Measurements from ENCODE around the gene PITX1.

PITX1 gene

GRCh38 chr5:135027697-135028615 is 6.1 kb downstream of the PITX1 start:
- DNase-seq = no peak

DNA sequence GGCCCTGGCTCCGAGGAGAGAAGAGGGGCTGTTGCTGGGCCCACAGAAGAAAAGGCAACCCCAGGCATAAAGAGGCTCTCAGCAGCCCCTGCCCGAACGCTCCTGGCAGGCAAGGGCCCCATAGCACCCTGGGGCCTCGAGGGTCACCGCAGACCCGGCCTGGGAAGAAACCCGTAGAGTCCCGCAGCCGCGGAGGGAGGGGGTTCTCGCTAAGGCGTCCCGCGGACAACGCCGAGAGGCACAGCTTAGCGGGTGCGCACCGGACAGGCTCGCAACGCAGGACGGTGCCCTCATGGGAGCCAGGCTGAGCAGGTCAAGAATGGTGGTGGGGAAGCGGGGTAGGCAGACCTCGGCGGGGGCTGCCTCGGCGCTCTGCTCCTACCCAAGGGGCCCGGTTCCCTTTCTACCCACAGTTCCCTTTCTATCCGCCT is 6.7 kb downstream of the PITX1 start:
- DNase-seq = no peak

DNA sequence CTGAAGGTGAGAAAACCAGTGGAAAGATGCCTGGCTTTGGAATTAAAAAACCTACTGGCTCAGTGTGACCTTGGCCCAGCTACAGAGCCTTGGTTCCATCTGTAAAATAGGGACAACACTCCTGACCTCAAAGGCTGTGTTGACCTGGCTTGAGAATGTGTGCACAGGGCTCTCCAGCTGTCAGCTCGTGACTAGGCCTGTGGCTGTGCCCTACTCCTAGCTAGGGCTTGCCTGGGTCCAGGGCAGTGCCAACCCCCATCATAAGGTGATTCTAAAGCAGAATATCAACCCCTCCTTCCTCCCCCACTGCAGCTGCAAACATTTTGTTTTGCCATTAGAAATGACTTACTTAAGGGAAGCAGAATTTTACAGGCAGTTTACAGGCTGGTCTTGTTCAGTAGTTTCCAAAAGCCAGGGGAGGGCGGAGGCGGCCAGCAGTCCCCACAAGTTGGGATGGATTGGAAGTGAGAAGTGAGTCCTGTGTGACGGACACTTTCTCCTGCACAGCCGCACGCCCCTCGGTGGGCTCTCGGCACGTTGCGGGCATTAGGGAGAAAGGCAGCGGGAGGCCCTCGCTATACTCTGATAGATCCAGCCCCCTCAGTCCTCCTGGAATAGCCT is 7.3 kb downstream of the PITX1 start:
- no peak for DNase-seq

DNA sequence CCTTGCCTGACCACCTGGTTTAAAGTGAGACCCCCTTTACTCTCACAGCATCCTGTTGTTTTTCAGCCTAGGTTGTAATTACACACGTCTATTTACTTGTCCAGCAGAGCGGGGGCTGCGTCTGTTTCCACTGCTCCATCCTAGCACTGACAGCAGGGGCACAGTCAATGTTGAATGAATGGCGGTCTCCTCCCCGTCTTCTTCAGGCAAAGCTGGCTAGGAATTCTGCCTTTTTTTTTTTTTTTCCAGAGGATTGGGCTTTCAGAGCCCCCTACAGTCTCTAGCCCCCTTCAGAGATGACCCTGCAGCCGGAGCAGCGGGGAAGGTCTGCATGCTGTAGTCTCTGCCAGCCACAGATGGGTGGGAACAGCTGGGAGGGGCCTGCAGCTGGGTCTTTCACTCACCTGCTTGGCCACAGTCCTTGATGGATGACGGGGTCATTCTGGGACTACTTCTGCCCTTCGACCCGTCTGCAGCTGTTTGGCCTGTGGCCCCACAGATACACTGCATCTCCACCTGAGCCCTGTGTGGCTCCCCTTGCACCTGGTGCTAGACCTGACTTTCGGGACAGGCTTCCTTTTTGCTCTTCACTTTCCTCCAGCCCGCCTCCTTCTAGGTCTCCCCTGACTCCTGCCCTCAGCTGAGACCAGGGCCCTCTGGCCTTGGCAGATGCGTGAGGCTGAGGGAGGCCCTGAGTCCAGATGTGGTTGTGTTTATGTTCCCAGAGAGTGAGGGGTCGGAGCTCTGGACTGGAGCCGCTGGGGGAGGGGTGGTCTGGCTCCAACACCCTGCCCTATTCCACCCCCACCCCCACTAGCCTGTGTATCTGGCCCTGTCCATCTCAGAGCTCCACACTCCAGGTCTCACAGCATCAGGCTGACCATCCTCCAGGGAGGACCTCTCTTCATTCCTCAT is 8.0 kb downstream of the PITX1 start:
- DNase-seq = no peak

- no peak for DNase-seq
These were observed 8.9 kb downstream of the PITX1 start for GRCh38 chr5:135024956-135025729.

- DNase-seq = no peak
These were observed 13.7 kb downstream of the PITX1 start for GRCh38 chr5:135020111-135020895.

DNA sequence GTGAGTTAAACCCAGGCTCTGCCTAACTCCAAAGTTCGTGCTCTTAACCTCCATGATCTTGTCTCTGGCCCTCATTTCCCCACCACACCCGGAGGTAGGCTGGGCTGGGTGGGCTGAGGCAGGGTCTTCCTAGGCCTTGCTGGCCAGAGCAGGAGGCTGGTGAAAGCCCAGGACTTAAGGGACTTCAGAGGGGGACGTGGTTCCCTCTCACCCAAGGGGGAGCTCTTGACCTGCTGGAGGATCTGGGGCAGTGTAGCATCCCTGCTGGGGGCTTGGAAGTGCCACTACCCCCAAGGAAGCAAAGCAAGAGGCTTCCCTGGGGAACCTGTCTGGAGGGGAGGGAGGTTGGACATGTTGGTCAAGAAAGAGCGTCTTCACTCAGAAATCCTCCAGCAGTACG is 14.7 kb downstream of the PITX1 start:
- DNase-seq = no peak

DNA sequence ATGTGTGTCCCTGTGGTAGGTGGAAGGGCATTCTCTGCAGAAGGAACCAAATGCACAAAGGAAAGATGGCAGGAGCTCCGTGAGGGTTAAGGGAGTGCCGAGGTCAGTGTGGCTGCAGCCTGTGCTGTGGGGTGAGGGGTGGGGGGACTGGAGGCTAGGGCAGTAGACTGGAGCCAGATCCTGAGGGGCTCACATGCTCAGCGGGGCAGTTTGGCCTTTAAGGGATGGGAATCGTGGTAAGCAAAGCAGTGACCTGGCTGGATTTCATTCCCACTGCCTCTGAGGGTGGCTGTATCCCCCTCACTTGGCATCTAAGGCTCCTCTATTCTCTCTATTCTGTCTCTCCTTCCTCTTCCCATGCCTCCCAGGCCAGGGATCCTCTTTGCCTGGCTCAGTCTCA is 15.6 kb downstream of the PITX1 start:
- no peak for DNase-seq

GRCh38 chr5:135016861-135017290 is 17.2 kb downstream of the PITX1 start:
- no peak for DNase-seq

DNA sequence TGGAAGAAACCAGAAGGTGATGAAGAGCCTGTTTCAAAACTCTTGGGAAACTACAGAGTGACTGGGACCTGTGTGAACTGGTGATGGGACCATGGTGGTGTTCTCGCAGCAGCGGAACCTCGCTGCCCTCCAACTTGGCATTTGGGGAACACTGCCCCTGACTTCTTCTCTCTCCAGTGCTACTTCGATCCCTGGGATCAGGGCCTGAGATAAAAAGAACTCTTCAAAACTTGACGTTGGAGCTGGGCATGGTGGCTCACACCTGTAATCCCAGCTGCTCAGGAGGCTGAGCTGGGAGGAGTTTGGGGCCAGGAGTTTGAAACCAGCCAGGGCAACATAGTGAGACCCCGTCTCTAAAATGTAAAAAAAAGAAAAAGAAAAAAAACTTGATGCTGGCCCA is 18.1 kb downstream of the PITX1 start:
- DNase-seq = no peak

- DNase-seq = no peak
These were observed 20.0 kb downstream of the PITX1 start for GRCh38 chr5:135013947-135014570.

DNA sequence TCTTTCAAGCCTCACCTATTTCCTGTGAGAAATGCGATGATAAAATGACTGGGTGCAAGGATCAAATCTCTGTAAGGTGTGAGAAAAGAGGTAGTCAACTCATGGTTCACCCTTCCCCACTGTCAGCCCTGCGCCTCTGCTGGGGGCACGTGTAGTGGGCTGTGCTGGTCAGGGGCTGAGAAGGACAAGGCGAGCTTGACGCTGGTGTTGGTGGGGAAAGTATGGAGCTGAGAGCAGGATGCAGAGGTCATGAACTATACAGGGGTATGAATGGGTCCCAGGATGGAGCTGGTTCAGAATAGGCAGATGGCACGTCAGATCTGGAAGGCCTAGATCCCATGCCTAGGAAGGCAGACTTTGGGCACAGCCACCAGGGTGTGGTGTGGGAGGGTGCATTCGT is 20.6 kb downstream of the PITX1 start:
- DNase-seq = no peak

DNA sequence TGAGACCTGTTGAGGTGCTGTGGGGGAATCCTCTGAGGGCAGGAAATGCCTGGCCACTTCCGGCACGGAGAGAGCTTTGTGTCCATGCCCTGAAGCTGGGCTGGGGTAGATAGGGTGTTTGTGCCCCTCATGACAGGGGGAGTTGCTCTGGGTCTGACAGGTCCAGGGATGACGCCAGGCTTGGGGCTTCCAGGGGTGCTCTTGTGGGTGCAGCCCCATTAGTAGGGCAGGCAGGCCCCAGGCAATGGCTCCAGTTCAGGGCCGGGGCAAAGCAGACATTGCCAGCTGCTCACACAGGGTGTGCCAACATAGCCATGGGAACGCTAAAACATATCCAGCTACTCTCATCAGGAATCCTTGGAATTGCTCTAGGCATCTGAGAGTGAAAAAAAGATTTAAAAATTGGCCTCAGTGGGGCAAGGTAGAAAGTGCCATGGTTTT is 21.1 kb downstream of the PITX1 start:
- no peak for DNase-seq

DNA sequence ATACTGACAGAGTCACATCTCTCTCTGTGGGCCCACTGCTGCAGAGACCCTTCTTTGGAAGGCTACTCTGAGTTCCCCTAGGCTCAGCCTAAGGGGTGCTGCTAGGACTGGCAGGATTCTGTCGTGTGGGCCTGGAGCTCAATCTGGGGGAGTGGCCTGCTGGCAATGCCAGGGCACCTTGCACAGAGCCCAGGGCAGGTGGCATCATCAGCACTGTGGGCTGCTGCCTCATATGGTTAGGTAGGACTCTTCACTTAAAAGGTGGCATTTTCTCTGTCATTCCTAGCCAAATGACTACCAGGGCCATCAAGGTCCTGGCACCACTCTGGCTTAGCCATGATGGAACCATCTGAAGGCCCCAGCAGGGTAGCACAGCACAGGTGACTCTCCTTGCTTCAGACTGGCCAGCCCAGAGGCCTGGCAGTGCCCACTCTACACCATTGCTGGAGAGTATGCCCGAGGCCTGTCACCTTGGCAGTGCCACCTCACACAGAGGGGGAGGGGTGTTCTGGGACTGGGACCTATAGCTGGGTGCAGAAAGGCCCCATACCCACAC is 21.9 kb downstream of the PITX1 start:
- no peak for DNase-seq

DNA sequence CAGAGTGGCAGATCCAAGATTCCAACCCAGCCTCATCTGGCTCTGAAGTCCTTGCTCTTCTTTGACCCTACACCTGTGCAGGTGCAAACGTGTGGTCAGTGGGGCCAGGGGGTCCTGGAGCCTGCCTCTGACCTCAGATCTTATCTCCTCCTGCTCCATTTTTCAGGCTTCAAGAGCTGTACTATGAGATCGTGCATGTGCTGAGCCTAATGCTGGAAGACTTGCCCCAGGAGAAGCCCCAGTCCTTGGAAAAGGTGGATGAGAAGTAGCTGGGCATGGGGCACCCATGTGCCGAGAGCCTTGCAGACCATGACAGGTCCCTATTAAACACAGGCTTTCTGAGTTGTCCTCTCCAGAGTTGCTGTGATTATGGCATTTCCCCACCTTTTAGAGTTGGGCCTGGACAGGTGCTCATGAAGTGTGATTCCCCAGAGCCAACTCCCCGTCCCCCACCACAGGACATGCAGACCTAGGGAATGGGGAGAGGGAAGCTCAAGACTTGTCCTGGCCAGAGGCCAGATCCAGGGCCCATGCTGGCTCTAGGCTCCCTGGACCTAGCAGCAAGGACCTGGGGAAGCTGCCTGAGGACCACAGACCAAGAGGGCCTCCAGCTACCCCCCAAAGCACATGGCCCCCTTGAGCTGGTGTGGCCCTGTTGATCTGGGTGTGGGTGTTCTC is 22.5 kb downstream of the PITX1 start:
- no peak for DNase-seq

DNA sequence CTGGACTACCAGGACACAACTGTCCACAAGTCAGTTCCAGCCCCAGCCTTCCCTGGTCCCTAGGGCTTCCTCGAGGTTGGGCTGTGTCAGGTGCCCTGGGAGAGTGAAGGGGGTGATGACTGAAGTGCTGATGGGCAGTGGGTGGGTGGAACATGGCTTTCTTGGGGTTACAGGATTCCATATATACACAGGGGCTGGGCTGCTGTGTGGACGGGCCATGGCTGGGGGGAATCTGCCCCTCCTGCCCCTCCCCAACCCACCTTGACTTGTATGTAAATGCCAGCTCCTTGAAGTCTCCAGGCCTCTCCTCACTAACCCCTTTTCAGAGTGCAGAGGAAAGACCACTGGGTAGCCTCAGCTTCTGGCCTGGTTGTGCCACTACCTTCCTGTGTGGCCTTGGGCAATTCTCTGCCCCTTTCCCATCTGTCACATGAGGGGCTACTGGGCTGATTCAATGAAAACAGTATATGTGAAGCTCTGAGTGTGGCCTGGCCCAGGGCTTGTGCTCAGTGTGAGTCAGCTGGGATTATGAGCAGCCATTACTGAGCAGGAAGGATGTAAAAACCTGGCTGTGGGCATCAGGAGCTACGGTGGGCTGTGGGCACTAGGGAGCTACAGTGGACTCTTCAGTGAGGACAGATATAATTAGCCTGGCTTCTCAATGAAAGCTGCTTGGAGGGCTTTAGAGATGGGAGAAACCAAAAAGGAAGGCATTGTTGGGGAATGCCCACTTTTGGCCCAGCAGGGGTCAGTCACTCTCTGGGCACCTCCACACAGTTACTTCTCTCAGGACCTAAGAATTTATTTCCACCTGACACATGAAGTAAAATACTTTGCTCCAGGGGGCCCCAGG is 23.3 kb downstream of the PITX1 start:
- DNase-seq = no peak

- DNase-seq = no peak
These were observed 24.1 kb downstream of the PITX1 start for GRCh38 chr5:135009736-135010501.

Data from inflammatory macrophage treated with lipopolysaccharide for 4 hours (primary cell).